Measurements from ENCODE around the gene DTNB. TPM values are rescaled to one million over a fixed set of nuclear protein-coding genes. Genes with fewer than 3 reads are reported as not detected.

The DTNB gene
- total and polyA plus RNA-seq, 7 donors: 2.4 to 7.8 (median 4.8) TPM

GRCh38 chr2:25470806-25471205, 202.6 kb downstream of the DTNB start:
- Histone ChIP-seq H3K4me3 (no peak overlapping the region), H3K27ac (no peak overlapping the region), H3K27me3 (no peaks in the 10 kb centered on the region), H3K9me3 (peaks cover 0 to 6% (median 2%) of the 10 kb centered on the region in 4 donors), H3K36me3 (no peaks in the 10 kb centered on the region), H3K4me1 (no peaks in the 10 kb centered on the region)
- TF ChIP-seq POLR2A (IDR thresholded peaks at IDR 0.05) (no peak), CTCF (IDR thresholded peaks at IDR 0.05) (no peak), POLR2AphosphoS5 (IDR thresholded peaks at IDR 0.05) (no peak), EP300 (IDR thresholded peaks at IDR 0.05) (no peak)
- no peak for DNase-seq
- WGBS, 2 donors: 76 to 87% methylated on average over 3 of the region's 3 CpGs
- intact Hi-C loops (cut with DNase I): no loop called here

DNA sequence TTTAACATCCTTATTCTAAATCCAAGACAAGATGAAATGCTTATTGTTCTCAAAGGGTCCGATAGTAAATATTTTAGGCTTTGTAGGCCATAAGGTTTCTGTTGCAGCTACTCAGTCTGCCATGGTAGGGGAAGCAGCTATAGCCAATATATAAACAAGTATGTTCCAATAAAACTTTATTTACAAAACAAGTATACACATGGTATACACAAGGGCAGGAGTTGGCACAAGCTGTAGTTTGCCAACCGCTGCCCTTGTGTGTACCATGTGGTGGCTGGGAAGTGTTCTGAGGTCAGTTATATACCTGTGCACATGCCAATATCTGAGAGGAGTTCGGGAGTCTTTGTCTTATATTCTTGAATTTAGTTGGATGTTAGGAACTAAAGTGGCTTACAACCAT, 205.6 kb downstream of the DTNB start:
- intact Hi-C loops (cut with DNase I): no loop called here
- DNase-seq: no peak
- Histone ChIP-seq H3K27me3 (no peaks in the 10 kb centered on the region), H3K9me3 (no peaks in the 10 kb centered on the region), H3K4me3 (no peak overlapping the region), H3K4me1 (no peaks in the 10 kb centered on the region), H3K36me3 (no peaks in the 10 kb centered on the region), H3K27ac (no peak overlapping the region)
- WGBS, 2 donors: 90 to 91% methylated on average over 3 of the region's 3 CpGs
- TF ChIP-seq POLR2A (IDR thresholded peaks at IDR 0.05) (no peak), EP300 (IDR thresholded peaks at IDR 0.05) (no peak), POLR2AphosphoS5 (IDR thresholded peaks at IDR 0.05) (no peak), CTCF (IDR thresholded peaks at IDR 0.05) (no peak)

DNA sequence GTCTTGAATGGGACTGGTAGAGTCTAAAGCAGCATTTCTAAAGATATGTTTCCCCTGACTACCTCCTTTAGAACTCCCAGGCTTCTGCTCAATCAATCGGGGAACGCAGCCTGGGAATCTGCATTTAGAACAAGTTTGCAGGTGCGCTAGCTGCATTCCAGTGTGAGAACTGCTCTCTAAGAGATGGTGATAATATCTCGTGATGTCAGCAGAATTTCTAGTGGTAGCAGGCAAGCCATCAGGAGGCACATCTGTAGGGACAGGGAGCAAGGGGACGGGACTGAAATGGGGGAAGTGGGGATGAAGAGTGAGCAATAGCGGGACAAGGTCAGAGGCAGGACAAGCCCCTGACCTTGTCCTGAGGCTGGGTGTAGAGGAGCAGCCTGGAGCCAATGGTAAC, 211.4 kb downstream of the DTNB start:
- WGBS, 2 donors: 95 to 96% methylated on average over 6 of the region's 6 CpGs
- DNase-seq: no peak
- H3K36me3 ChIP-seq: no peaks in the 10 kb centered on the region
- intact Hi-C loops (cut with DNase I): no loop called here
- TF ChIP-seq CTCF (IDR thresholded peaks at IDR 0.05): no peak
- TF ChIP-seq POLR2AphosphoS5 (IDR thresholded peaks at IDR 0.05): no peak
- TF ChIP-seq POLR2A (IDR thresholded peaks at IDR 0.05): no peak
- TF ChIP-seq EP300 (IDR thresholded peaks at IDR 0.05): no peak
- H3K9me3 ChIP-seq: no peaks in the 10 kb centered on the region
- H3K27ac ChIP-seq: no peak overlapping the region
- no peaks in the 10 kb centered on the region for H3K4me1 ChIP-seq
- no peaks in the 10 kb centered on the region for H3K27me3 ChIP-seq
- no peak overlapping the region for H3K4me3 ChIP-seq

- intact Hi-C loops (cut with DNase I): no loop called here
- no peak overlapping the region for H3K4me3 ChIP-seq
- no peaks in the 10 kb centered on the region for H3K9me3 ChIP-seq
- TF ChIP-seq POLR2AphosphoS5 (IDR thresholded peaks at IDR 0.05): no peak
- TF ChIP-seq EP300 (IDR thresholded peaks at IDR 0.05): no peak
- TF ChIP-seq CTCF (IDR thresholded peaks at IDR 0.05): no peak
- TF ChIP-seq POLR2A (IDR thresholded peaks at IDR 0.05): no peak
- H3K36me3 ChIP-seq: no peaks in the 10 kb centered on the region
- 88 to 91% methylated on average over 7 of the region's 7 CpGs for WGBS, 2 donors
- no peak overlapping the region for H3K27ac ChIP-seq
- no peak for DNase-seq
- H3K4me1 ChIP-seq: no peaks in the 10 kb centered on the region
- no peaks in the 10 kb centered on the region for H3K27me3 ChIP-seq
Observed at GRCh38 chr2:25460261-25460905, 213.0 kb downstream of the DTNB start.
